GM23338 (cell line): ENCODE data around the gene MAP3K4. TPM values are rescaled to one million over a fixed set of nuclear protein-coding genes. Genes with fewer than 3 reads are reported as not detected.

Experiments used
- CREB1 ChIP-seq: fragments of 250-450 bp; sonication (Bioruptor Pico); IDR thresholded peaks from 2 replicates; pipeline ENCODE4 v1.5.0; 2020; ENCODE audit warnings: low read depth, mild to moderate bottlenecking, moderate library complexity
- EZH2phosphoT487 ChIP-seq: fragments of 200-600 bp; sonication (generic); IDR thresholded peaks from one replicate; pipeline ENCODE4 v1.8.1; 2018; ENCODE audit warnings: antibody characterized with exemption; ENCODE audit not compliant: unreplicated experiment
- POLR2AphosphoS5 ChIP-seq: IDR thresholded peaks from 2 replicates; pipeline ENCODE4 v1.6.1; 2016; ENCODE audit warnings: antibody characterized with exemption, low read depth
- REST ChIP-seq: IDR thresholded peaks from one replicate; pipeline ENCODE4 v1.6.1; 2018; ENCODE audit warnings: antibody characterized with exemption; ENCODE audit not compliant: unreplicated experiment
- STAT1 ChIP-seq: IDR thresholded peaks from one replicate; pipeline ENCODE4 v1.6.1; 2016; ENCODE audit warnings: antibody characterized with exemption; ENCODE audit not compliant: unreplicated experiment
- ZNF114 ChIP-seq: fragments of 250-450 bp; sonication (Bioruptor Pico); IDR thresholded peaks from 2 replicates; pipeline ENCODE4 v1.5.0; 2020; ENCODE audit warnings: mild to moderate bottlenecking, moderate library complexity
- polyA plus RNA-seq: library from polyadenylated mRNA; unstranded; fragments of >200 nt; fragmentation: Nextera tagmentation; extraction: Ambion mirVana; gene quantifications from 2 replicates; pipeline ENCODE4 v1.2.1, GENCODE V29; 2016
- total RNA-seq: library from RNA; depleted of rRNA; stranded (reverse); fragments of >200 nt; shearing (Covaris generic); gene quantifications from 2 replicates; pipeline ENCODE4 v1.2.3, GENCODE V29; 2014
- TF ChIP-seq, protein P1 (sequence below): fragments of 250-450 bp; sonication (Bioruptor Pico); IDR thresholded peaks from 2 replicates; pipeline ENCODE4 v1.5.0; 2020; ENCODE audit warnings: mild to moderate bottlenecking, moderate library complexity

MAP3K4 gene
- total and polyA plus RNA-seq, 2 experiments from 2014 or later: 44.4 to 48.8 TPM

DNA sequence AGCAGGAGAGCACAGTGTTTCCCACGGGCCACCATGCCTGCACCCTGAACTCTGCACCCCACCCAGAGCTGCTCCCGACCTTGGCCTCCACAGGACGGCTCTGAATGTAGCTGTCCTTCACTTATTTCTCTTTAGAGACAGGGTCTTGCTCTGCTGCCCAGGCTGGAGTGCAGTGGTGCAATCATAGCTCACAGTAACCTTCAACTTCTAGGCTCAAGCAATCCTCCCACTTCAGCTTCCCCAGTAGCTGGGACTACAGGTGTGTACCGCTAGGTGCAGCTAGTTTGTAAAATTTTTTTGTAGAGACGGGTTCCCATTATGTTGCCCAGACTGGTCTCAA lies 151.4 kb downstream of the MAP3K4 start (continued):
- TF ChIP-seq, protein P1, sequence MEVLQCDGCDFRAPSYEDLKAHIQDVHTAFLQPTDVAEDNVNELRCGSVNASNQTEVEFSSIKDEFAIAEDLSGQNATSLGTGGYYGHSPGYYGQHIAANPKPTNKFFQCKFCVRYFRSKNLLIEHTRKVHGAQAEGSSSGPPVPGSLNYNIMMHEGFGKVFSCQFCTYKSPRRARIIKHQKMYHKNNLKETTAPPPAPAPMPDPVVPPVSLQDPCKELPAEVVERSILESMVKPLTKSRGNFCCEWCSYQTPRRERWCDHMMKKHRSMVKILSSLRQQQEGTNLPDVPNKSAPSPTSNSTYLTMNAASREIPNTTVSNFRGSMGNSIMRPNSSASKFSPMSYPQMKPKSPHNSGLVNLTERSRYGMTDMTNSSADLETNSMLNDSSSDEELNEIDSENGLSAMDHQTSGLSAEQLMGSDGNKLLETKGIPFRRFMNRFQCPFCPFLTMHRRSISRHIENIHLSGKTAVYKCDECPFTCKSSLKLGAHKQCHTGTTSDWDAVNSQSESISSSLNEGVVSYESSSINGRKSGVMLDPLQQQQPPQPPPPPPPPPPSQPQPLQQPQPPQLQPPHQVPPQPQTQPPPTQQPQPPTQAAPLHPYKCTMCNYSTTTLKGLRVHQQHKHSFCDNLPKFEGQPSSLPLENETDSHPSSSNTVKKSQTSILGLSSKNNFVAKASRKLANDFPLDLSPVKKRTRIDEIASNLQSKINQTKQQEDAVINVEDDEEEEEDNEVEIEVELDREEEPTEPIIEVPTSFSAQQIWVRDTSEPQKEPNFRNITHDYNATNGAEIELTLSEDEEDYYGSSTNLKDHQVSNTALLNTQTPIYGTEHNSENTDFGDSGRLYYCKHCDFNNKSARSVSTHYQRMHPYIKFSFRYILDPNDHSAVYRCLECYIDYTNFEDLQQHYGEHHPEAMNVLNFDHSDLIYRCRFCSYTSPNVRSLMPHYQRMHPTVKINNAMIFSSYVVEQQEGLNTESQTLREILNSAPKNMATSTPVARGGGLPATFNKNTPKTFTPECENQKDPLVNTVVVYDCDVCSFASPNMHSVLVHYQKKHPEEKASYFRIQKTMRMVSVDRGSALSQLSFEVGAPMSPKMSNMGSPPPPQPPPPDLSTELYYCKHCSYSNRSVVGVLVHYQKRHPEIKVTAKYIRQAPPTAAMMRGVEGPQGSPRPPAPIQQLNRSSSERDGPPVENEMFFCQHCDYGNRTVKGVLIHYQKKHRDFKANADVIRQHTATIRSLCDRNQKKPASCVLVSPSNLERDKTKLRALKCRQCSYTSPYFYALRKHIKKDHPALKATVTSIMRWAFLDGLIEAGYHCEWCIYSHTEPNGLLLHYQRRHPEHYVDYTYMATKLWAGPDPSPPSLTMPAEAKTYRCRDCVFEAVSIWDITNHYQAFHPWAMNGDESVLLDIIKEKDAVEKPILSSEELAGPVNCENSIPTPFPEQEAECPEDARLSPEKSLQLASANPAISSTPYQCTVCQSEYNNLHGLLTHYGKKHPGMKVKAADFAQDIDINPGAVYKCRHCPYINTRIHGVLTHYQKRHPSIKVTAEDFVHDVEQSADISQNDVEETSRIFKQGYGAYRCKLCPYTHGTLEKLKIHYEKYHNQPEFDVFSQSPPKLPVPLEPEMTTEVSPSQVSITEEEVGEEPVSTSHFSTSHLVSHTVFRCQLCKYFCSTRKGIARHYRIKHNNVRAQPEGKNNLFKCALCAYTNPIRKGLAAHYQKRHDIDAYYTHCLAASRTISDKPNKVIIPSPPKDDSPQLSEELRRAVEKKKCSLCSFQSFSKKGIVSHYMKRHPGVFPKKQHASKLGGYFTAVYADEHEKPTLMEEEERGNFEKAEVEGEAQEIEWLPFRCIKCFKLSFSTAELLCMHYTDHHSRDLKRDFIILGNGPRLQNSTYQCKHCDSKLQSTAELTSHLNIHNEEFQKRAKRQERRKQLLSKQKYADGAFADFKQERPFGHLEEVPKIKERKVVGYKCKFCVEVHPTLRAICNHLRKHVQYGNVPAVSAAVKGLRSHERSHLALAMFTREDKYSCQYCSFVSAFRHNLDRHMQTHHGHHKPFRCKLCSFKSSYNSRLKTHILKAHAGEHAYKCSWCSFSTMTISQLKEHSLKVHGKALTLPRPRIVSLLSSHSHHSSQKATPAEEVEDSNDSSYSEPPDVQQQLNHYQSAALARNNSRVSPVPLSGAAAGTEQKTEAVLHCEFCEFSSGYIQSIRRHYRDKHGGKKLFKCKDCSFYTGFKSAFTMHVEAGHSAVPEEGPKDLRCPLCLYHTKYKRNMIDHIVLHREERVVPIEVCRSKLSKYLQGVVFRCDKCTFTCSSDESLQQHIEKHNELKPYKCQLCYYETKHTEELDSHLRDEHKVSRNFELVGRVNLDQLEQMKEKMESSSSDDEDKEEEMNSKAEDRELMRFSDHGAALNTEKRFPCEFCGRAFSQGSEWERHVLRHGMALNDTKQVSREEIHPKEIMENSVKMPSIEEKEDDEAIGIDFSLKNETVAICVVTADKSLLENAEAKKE (CRISPR knock-in tag): no peak
- no peak for TF ChIP-seq EZH2phosphoT487
- TF ChIP-seq STAT1: no peak
- no peak for TF ChIP-seq CREB1
- no peak for TF ChIP-seq REST
- TF ChIP-seq ZNF114 (CRISPR knock-in tag): no peak
- no peak for TF ChIP-seq POLR2AphosphoS5
